ENCODE data around the gene VPS8. TPM values are rescaled to one million over a fixed set of nuclear protein-coding genes. Genes with fewer than 3 reads are reported as not detected.

Gene VPS8
- total RNA-seq, 4 donors from 2014 or later, result 76.5 to 281 (median 163) TPM

- intact Hi-C loops (cut with DNase I; ENCODE audit: low total_unique reads), result no loop called here
- no peak overlapping the region for H3K4me3 ChIP-seq
- H3K27me3 ChIP-seq, result no peaks in the 10 kb centered on the region
- TF ChIP-seq POLR2A (IDR thresholded peaks at IDR 0.05), result no peak
- no peak for TF ChIP-seq CTCF (IDR thresholded peaks at IDR 0.05)
- no peaks in the 10 kb centered on the region for H3K9me3 ChIP-seq
- H3K4me1 ChIP-seq, result no peaks in the 10 kb centered on the region
- DNase-seq, result no peak
- no peaks in the 10 kb centered on the region for H3K36me3 ChIP-seq
- H3K27ac ChIP-seq, result no peak overlapping the region
These were observed 38.2 kb downstream of the VPS8 start for GRCh38 chr3:184850201-184850600.

DNA sequence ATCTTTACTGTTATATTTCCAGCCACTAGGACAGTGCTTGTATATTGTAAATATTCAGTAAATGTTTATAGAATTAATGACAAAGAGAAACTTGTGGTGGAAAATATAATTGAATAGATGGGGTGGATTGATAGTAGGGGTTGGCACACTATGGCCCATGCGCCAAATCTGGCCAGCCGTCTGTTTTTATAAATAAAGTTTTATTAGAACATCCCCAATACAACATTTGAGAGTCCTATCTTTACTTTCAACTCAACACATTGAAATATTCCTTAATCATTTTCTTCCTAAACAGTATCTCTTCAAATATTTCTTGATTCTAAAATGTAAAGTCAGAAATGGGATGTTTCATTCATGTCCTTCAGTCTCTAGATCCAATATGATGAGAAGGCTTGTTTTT, 45.1 kb downstream of the VPS8 start:
- Histone ChIP-seq H3K36me3 (no peaks in the 10 kb centered on the region), H3K9me3 (no peaks in the 10 kb centered on the region), H3K4me3 (no peak overlapping the region), H3K27me3 (no peaks in the 10 kb centered on the region), H3K27ac (no peak overlapping the region), H3K4me1 (no peaks in the 10 kb centered on the region)
- intact Hi-C loops (cut with DNase I; ENCODE audit: low total_unique reads), result no loop called here
- DNase-seq, result no peak
- TF ChIP-seq CTCF (IDR thresholded peaks at IDR 0.05), result no peak
- TF ChIP-seq POLR2A (IDR thresholded peaks at IDR 0.05), result no peak

DNA sequence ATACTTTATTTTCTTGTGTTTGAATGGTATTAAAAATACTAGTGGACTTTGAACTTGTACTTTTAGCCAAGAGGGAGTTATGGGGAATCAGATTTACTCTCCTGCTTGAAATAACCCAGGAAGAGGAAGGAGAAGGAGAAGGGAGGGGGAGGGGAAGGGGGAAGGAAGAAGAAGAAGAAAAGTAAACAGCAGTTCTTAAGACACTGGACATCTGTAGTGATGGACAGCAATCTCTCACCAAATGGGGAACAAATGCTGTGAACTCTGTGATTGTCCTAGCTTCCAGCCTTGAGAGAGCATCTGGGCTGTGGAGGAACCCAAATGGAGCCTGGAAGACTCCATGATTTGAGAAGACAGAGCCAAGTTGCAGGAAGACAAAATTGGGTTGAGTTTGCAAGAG, 52.0 kb downstream of the VPS8 start:
- Histone ChIP-seq H3K27me3 (no peaks in the 10 kb centered on the region), H3K27ac (no peak overlapping the region), H3K4me1 (no peaks in the 10 kb centered on the region), H3K4me3 (no peak overlapping the region), H3K36me3 (no peaks in the 10 kb centered on the region), H3K9me3 (no peaks in the 10 kb centered on the region)
- TF ChIP-seq POLR2A (IDR thresholded peaks at IDR 0.05), result no peak
- TF ChIP-seq CTCF (IDR thresholded peaks at IDR 0.05), result no peak
- intact Hi-C loops (cut with DNase I; ENCODE audit: low total_unique reads), result no loop called here
- no peak for DNase-seq

- Histone ChIP-seq H3K36me3 (no peaks in the 10 kb centered on the region), H3K4me1 (no peaks in the 10 kb centered on the region), H3K27ac (no peak overlapping the region), H3K27me3 (no peaks in the 10 kb centered on the region), H3K9me3 (no peaks in the 10 kb centered on the region), H3K4me3 (no peak overlapping the region)
- TF ChIP-seq POLR2A (IDR thresholded peaks at IDR 0.05), result no peak
- no peak for TF ChIP-seq CTCF (IDR thresholded peaks at IDR 0.05)
- intact Hi-C loops (cut with DNase I; ENCODE audit: low total_unique reads), result no loop called here
- DNase-seq, result no peak
These were observed 56.5 kb downstream of the VPS8 start for GRCh38 chr3:184868477-184868876.

- no peak for TF ChIP-seq CTCF (IDR thresholded peaks at IDR 0.05)
- no peak for TF ChIP-seq POLR2A (IDR thresholded peaks at IDR 0.05)
- no peak overlapping the region for H3K27ac ChIP-seq
- intact Hi-C loops (cut with DNase I; ENCODE audit: low total_unique reads), result no loop called here
- DNase-seq, result no peak
- no peaks in the 10 kb centered on the region for H3K9me3 ChIP-seq
- H3K4me1 ChIP-seq, result no peaks in the 10 kb centered on the region
- H3K27me3 ChIP-seq, result no peaks in the 10 kb centered on the region
- no peaks in the 10 kb centered on the region for H3K36me3 ChIP-seq
- H3K4me3 ChIP-seq, result no peak overlapping the region
These were observed 60.2 kb downstream of the VPS8 start for GRCh38 chr3:184872200-184872599.
